Measurements from ENCODE around the gene FREM1. TPM values are rescaled to one million over a fixed set of nuclear protein-coding genes. Genes with fewer than 3 reads are reported as not detected.

Gene FREM1
- total RNA-seq (53.2 TPM), polyA plus RNA-seq (4.3 TPM)

GRCh38 chr9:14909961-14910805 lies at the start of gene FREM1:
Gene FREM1 (minus strand): TSS chr9:14910428. CDS start chr9:14868977, 41,451 bp downstream.
- peaks cover 1% of the 10 kb centered on the region for H3K4me1 ChIP-seq (ENCODE audit: insufficient read depth)
- 13% methylated on average over 18 of the region's 18 CpGs for WGBS

GRCh38 chr9:14958989-14959388 lies 48.8 kb upstream of the FREM1 start:
- no peak overlapping the region for H3K4me3 ChIP-seq (ENCODE audit: low read depth, low read length)

More at GRCh38 chr9:14909961-14910805, at the start of gene FREM1:
- Histone ChIP-seq H3K27ac (ENCODE audit: low read depth) (no peak within 1 kb of the TSS), H3K4me3 (ENCODE audit: low read depth, low read length) (peak within 1 kb of the TSS; percentile 9), H3K36me3 (ENCODE audit: insufficient read depth) (no peaks in the 10 kb centered on the region)
- DNase-seq (ENCODE audit: extremely low spot score) = peak; percentile 66

GRCh38 chr9:14957109-14957508 lies 46.9 kb upstream of the FREM1 start:
- no peak overlapping the region for H3K27ac ChIP-seq (ENCODE audit: low read depth)

More at GRCh38 chr9:14958989-14959388, 48.8 kb upstream of the FREM1 start:
- no peaks in the 10 kb centered on the region for H3K4me1 ChIP-seq (ENCODE audit: insufficient read depth)
- DNase-seq (ENCODE audit: extremely low spot score) = no peak
- no peaks in the 10 kb centered on the region for H3K36me3 ChIP-seq (ENCODE audit: insufficient read depth)
- H3K27ac ChIP-seq (ENCODE audit: low read depth) = no peak overlapping the region

GRCh38 chr9:14956208-14956607 lies 46.0 kb upstream of the FREM1 start:
- Histone ChIP-seq H3K27ac (ENCODE audit: low read depth) (no peak overlapping the region), H3K4me3 (ENCODE audit: low read depth, low read length) (no peak overlapping the region), H3K4me1 (ENCODE audit: insufficient read depth) (no peaks in the 10 kb centered on the region), H3K36me3 (ENCODE audit: insufficient read depth) (no peaks in the 10 kb centered on the region)
- DNase-seq (ENCODE audit: extremely low spot score) = no peak
- 34% methylated on average over 2 of the region's 2 CpGs for WGBS

More at GRCh38 chr9:14957109-14957508, 46.9 kb upstream of the FREM1 start:
- no peaks in the 10 kb centered on the region for H3K4me1 ChIP-seq (ENCODE audit: insufficient read depth)
- H3K4me3 ChIP-seq (ENCODE audit: low read depth, low read length) = no peak overlapping the region
- H3K36me3 ChIP-seq (ENCODE audit: insufficient read depth) = no peaks in the 10 kb centered on the region
- WGBS = 47% methylated on average over 2 of the region's 2 CpGs
- DNase-seq (ENCODE audit: extremely low spot score) = no peak

GRCh38 chr9:14945351-14945750 lies 35.1 kb upstream of the FREM1 start:
- no peak overlapping the region for H3K27ac ChIP-seq (ENCODE audit: low read depth)
- H3K4me1 ChIP-seq (ENCODE audit: insufficient read depth) = no peaks in the 10 kb centered on the region
- no peaks in the 10 kb centered on the region for H3K36me3 ChIP-seq (ENCODE audit: insufficient read depth)
- 88% methylated on average over 4 of the region's 4 CpGs for WGBS
- DNase-seq (ENCODE audit: extremely low spot score) = no peak
- H3K4me3 ChIP-seq (ENCODE audit: low read depth, low read length) = no peak overlapping the region

- H3K27ac ChIP-seq (ENCODE audit: low read depth) = no peak overlapping the region
- H3K36me3 ChIP-seq (ENCODE audit: insufficient read depth) = no peaks in the 10 kb centered on the region
- 42% methylated on average over 7 of the region's 7 CpGs for WGBS
- H3K4me3 ChIP-seq (ENCODE audit: low read depth, low read length) = no peak overlapping the region
- no peak for DNase-seq (ENCODE audit: extremely low spot score)
- H3K4me1 ChIP-seq (ENCODE audit: insufficient read depth) = no peaks in the 10 kb centered on the region
These were observed 31.5 kb upstream of the FREM1 start for GRCh38 chr9:14941501-14942405.

- H3K27ac ChIP-seq (ENCODE audit: low read depth) = no peak overlapping the region
- WGBS = 84% methylated on average over 4 of the region's 4 CpGs
These were observed 29.1 kb upstream of the FREM1 start for GRCh38 chr9:14939378-14939777.

GRCh38 chr9:14937216-14937615 lies 27.0 kb upstream of the FREM1 start:
- Histone ChIP-seq H3K4me1 (ENCODE audit: insufficient read depth) (no peaks in the 10 kb centered on the region), H3K27ac (ENCODE audit: low read depth) (no peak overlapping the region), H3K4me3 (ENCODE audit: low read depth, low read length) (no peak overlapping the region), H3K36me3 (ENCODE audit: insufficient read depth) (no peaks in the 10 kb centered on the region)
- DNase-seq (ENCODE audit: extremely low spot score) = no peak
- 58% methylated on average over 2 of the region's 2 CpGs for WGBS

More at GRCh38 chr9:14939378-14939777, 29.1 kb upstream of the FREM1 start:
- no peak for DNase-seq (ENCODE audit: extremely low spot score)
- no peak overlapping the region for H3K4me3 ChIP-seq (ENCODE audit: low read depth, low read length)
- no peaks in the 10 kb centered on the region for H3K36me3 ChIP-seq (ENCODE audit: insufficient read depth)
- H3K4me1 ChIP-seq (ENCODE audit: insufficient read depth) = no peaks in the 10 kb centered on the region

GRCh38 chr9:14936491-14936890 lies 26.3 kb upstream of the FREM1 start:
- Histone ChIP-seq H3K27ac (ENCODE audit: low read depth) (no peak overlapping the region), H3K4me3 (ENCODE audit: low read depth, low read length) (no peak overlapping the region), H3K4me1 (ENCODE audit: insufficient read depth) (no peaks in the 10 kb centered on the region), H3K36me3 (ENCODE audit: insufficient read depth) (no peaks in the 10 kb centered on the region)
- WGBS = 58% methylated on average over 4 of the region's 4 CpGs
- no peak for DNase-seq (ENCODE audit: extremely low spot score)

GRCh38 chr9:14935964-14936363 lies 25.7 kb upstream of the FREM1 start:
- Histone ChIP-seq H3K36me3 (ENCODE audit: insufficient read depth) (no peaks in the 10 kb centered on the region), H3K27ac (ENCODE audit: low read depth) (no peak overlapping the region), H3K4me1 (ENCODE audit: insufficient read depth) (no peaks in the 10 kb centered on the region), H3K4me3 (ENCODE audit: low read depth, low read length) (no peak overlapping the region)
- peak; percentile 71 for DNase-seq (ENCODE audit: extremely low spot score)
- WGBS = 57% methylated on average over 1 of the region's 1 CpG

GRCh38 chr9:14935106-14935751 lies 25.0 kb upstream of the FREM1 start:
- H3K4me1 ChIP-seq (ENCODE audit: insufficient read depth) = no peaks in the 10 kb centered on the region
- DNase-seq (ENCODE audit: extremely low spot score) = no peak
- H3K4me3 ChIP-seq (ENCODE audit: low read depth, low read length) = no peak overlapping the region
- no peaks in the 10 kb centered on the region for H3K36me3 ChIP-seq (ENCODE audit: insufficient read depth)
- H3K27ac ChIP-seq (ENCODE audit: low read depth) = no peak overlapping the region
- 50% methylated on average over 4 of the region's 4 CpGs for WGBS

- H3K4me1 ChIP-seq (ENCODE audit: insufficient read depth) = no peaks in the 10 kb centered on the region
- DNase-seq (ENCODE audit: extremely low spot score) = no peak
- H3K4me3 ChIP-seq (ENCODE audit: low read depth, low read length) = no peak overlapping the region
- H3K27ac ChIP-seq (ENCODE audit: low read depth) = no peak overlapping the region
- WGBS = 80% methylated on average over 2 of the region's 2 CpGs
- no peaks in the 10 kb centered on the region for H3K36me3 ChIP-seq (ENCODE audit: insufficient read depth)
These were observed 22.4 kb upstream of the FREM1 start for GRCh38 chr9:14932641-14933040.

GRCh38 chr9:14932231-14932630 lies 22.0 kb upstream of the FREM1 start:
- H3K27ac ChIP-seq (ENCODE audit: low read depth) = no peak overlapping the region
- no peak for DNase-seq (ENCODE audit: extremely low spot score)
- H3K36me3 ChIP-seq (ENCODE audit: insufficient read depth) = no peaks in the 10 kb centered on the region

More at GRCh38 chr9:14932231-14932630, 22.0 kb upstream of the FREM1 start:
- Histone ChIP-seq H3K4me3 (ENCODE audit: low read depth, low read length) (no peak overlapping the region), H3K4me1 (ENCODE audit: insufficient read depth) (no peaks in the 10 kb centered on the region)
